Glutamatergic neuron (in vitro differentiated cells): Measurements from ENCODE around the gene MBP. TPM values are rescaled to one million over a fixed set of nuclear protein-coding genes. Genes with fewer than 3 reads are reported as not detected.
A peak's percentile ranks its signal among the peaks of the same experiment; 100 is the strongest.

Source experiments
- DNase-seq: peaks from one replicate; pipeline ENCODE4 v3.0.0; 2022
- H3K27ac Mint-ChIP-seq: one replicate; pipeline ENCODE4 v1.8.0; 2020; ENCODE audit warnings: mild to moderate bottlenecking, mixed read lengths, inconsistent platforms; ENCODE audit not compliant: unreplicated experiment
- H3K27me3 Mint-ChIP-seq: one replicate; pipeline ENCODE4 v1.8.0; 2020; ENCODE audit warnings: mild to moderate bottlenecking, moderate library complexity, mixed read lengths, inconsistent platforms; ENCODE audit not compliant: unreplicated experiment
- H3K36me3 Mint-ChIP-seq: one replicate; pipeline ENCODE4 v1.8.0; 2020; ENCODE audit warnings: mild to moderate bottlenecking, mixed read lengths, inconsistent platforms; ENCODE audit not compliant: unreplicated experiment
- H3K4me1 Mint-ChIP-seq: one replicate; pipeline ENCODE4 v1.8.0; 2020; ENCODE audit warnings: mild to moderate bottlenecking, low read depth, mixed read lengths, inconsistent platforms; ENCODE audit not compliant: unreplicated experiment
- H3K4me3 Mint-ChIP-seq: one replicate; pipeline ENCODE4 v1.8.0; 2020; ENCODE audit warnings: mild to moderate bottlenecking, mixed read lengths, inconsistent platforms; ENCODE audit not compliant: unreplicated experiment
- H3K9me3 Mint-ChIP-seq: one replicate; pipeline ENCODE4 v1.8.0; 2020; ENCODE audit warnings: mild to moderate bottlenecking, moderate library complexity, mixed read lengths, inconsistent platforms; ENCODE audit not compliant: unreplicated experiment
- total RNA-seq: library from RNA; stranded (reverse); fragmentation: NEBNext Ultra II Directional; extraction: Animal tissue kit (Norgen Biotek cat#: 25700); gene quantifications from one replicate; pipeline ENCODE4 v1.2.1, GENCODE V29; 2021; ENCODE audit not compliant: unreplicated experiment
- TF ChIP-seq, protein P1 (sequence below): fragments of 200-600 bp; sonication (generic); IDR thresholded peaks from one replicate; pipeline ENCODE4 v1.5.0; 2021; ENCODE audit not compliant: partially characterized antibody, unreplicated experiment

Gene MBP
- total RNA-seq, 1 donor from 2014 or later: 82.6 TPM

DNA sequence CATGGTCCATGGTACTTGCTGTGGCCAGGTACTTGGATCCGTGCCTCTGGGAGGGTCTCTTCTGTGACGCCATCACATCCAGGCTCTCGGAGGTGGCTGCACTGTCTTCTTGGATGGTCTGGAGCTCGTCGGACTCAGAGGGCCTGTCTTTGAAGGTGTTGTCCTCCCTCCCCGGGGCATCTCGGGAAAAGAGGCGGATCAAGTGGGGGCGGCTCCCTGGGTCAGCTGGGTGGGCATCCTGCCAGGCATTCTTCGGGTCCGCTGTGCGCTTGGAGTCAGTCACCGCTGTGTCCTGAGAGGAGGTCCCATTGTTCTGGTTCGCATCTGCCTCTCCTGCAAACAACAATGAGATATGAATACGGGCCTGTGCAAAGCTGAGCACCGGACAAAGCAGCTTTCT, 115.6 kb downstream of the MBP start:
- DNase-seq: no peak
- Mint-ChIP-seq H3K27me3 (peaks cover 34% of the 10 kb centered on the region), H3K36me3 (peaks cover 16% of the 10 kb centered on the region), H3K4me1 (peaks cover 59% of the 10 kb centered on the region), H3K27ac (no peak overlapping the region), H3K9me3 (peaks cover 35% of the 10 kb centered on the region), H3K4me3 (no peak overlapping the region)
- TF ChIP-seq, protein P1, sequence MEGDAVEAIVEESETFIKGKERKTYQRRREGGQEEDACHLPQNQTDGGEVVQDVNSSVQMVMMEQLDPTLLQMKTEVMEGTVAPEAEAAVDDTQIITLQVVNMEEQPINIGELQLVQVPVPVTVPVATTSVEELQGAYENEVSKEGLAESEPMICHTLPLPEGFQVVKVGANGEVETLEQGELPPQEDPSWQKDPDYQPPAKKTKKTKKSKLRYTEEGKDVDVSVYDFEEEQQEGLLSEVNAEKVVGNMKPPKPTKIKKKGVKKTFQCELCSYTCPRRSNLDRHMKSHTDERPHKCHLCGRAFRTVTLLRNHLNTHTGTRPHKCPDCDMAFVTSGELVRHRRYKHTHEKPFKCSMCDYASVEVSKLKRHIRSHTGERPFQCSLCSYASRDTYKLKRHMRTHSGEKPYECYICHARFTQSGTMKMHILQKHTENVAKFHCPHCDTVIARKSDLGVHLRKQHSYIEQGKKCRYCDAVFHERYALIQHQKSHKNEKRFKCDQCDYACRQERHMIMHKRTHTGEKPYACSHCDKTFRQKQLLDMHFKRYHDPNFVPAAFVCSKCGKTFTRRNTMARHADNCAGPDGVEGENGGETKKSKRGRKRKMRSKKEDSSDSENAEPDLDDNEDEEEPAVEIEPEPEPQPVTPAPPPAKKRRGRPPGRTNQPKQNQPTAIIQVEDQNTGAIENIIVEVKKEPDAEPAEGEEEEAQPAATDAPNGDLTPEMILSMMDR: no peak

DNA sequence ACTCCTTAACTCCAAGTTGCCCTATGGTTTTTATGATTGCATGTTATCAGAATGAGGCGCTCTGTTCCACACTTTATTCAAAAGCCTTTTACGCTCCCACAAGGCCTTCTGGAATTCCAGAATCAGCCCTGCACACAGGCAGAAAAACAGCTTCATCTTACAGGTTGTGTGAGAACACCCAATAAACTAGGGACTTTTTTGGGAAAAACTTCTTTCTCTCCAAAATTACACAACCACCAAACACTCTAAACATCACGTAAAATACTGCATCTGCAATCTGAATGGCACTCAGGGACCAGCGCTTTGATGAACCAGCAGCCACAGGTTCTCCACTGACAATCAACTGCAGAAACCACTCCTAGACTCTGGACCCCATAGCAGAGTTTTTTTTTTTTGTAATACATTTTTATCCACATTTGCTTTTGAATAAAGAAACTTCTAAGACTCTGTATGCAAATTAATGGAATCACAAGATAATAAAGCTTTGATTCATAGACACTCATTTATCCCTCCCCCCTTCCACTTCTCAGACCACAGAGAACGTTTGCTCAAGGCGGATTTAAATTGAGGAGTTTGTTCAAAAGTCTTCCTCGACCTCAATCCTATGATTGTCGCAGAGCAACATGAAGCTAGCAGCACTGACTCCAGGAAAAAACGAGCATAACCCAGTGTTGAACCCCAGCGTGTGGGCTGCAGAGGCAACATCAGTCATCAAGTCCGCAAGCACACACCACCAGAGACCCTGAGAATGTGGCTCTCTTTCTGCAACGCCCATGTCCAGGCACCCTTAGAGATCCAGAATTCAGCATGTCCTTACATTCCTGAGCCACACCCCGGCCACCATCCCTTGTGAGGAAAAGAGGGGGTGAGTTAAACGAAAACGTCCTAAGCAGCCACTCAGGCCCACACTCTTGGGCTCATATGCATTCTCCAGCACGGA, 116.5 kb downstream of the MBP start:
- H3K27me3 Mint-ChIP-seq: peaks cover 33% of the 10 kb centered on the region
- peaks cover 16% of the 10 kb centered on the region for H3K36me3 Mint-ChIP-seq
- DNase-seq: no peak
- peak overlapping the region; percentile 67 for H3K27ac Mint-ChIP-seq
- peaks cover 30% of the 10 kb centered on the region for H3K9me3 Mint-ChIP-seq
- H3K4me3 Mint-ChIP-seq: no peak overlapping the region
- peaks cover 63% of the 10 kb centered on the region for H3K4me1 Mint-ChIP-seq
- TF ChIP-seq, protein P1: no peak

DNA sequence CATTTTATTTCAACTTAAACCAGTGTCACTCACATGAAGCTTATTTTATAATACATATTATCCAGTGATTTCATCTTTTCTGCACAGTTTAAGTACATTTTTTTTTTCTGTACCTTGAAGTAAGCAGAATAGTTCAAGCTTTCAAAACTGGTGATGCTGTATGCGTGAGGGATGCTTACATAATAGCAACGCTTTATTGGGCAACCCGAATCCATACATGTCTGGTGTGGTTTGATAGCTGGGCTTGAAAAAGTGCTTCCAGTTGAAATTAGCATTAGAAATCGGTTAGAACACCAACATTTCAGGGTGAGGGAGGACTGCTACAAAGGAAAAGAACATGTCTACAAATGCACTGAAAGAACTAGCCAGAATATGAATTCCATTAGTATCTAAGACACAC, 117.4 kb downstream of the MBP start:
- Mint-ChIP-seq H3K9me3 (peaks cover 30% of the 10 kb centered on the region), H3K4me1 (peaks cover 63% of the 10 kb centered on the region), H3K4me3 (no peak overlapping the region), H3K27ac (peak overlapping the region; percentile 6), H3K36me3 (peaks cover 16% of the 10 kb centered on the region), H3K27me3 (peaks cover 31% of the 10 kb centered on the region)
- TF ChIP-seq, protein P1: no peak
- no peak for DNase-seq

DNA sequence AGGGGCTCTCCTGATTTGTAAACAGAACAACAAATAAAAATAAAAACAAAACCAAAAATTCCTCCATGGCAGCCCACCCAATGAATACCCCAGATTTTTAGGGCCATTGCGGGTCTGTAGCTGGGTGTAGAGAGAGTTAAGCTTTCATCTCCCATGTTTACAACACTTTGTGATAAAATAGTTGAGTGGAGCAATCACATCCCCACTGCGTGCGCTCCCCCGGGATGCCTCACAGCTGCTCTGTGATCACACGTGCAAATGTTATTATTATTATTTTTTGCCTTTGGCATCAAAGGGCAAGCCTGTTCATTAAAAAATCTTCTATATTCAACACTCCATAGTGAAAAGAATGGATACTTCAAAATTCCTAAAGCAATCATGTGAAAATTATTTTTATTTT, 118.0 kb downstream of the MBP start:
- Mint-ChIP-seq H3K27me3 (peaks cover 29% of the 10 kb centered on the region), H3K27ac (peak overlapping the region; percentile 53), H3K4me3 (peak overlapping the region; percentile 45), H3K36me3 (peaks cover 16% of the 10 kb centered on the region), H3K4me1 (peaks cover 62% of the 10 kb centered on the region), H3K9me3 (peaks cover 25% of the 10 kb centered on the region)
- no peak for DNase-seq
- TF ChIP-seq, protein P1: no peak
